WTC11 (cell line): ENCODE measurements around the gene SYNGR2. TPM values are rescaled to one million over a fixed set of nuclear protein-coding genes. Genes with fewer than 3 reads are reported as not detected.

Experiments
- ATAC-seq: fragments of 200-7000 bp; cut with Tn5 transposase; 2 replicates; pipeline ENCODE4 v1.10.0; 2021; ENCODE audit warnings: mild to moderate bottlenecking, moderate library complexity
- CTCF ChIA-PET: fragments of 300-600 bp; sonication (Branson Sonifier 250); formaldehyde crosslinking; loops from one replicate; lab custom pipeline; 2021; ENCODE audit warnings: antibody characterized with exemption; lab: Charles Lee
- POLR2A ChIA-PET: fragments of 350-600 bp; sonication (Branson Sonifier 250); formaldehyde crosslinking; loops from one replicate; lab custom pipeline; 2021; ENCODE audit warnings: antibody characterized with exemption; lab: Charles Lee
- DNase-seq: peaks from one replicate; pipeline ENCODE4 v3.0.0; 2021; ENCODE audit warnings: low spot score
- H3K27ac Mint-ChIP-seq: 2 replicates; pipeline ENCODE4 v1.8.0; 2021; ENCODE audit warnings: mixed read lengths
- H3K27me3 Mint-ChIP-seq: 2 replicates; pipeline ENCODE4 v1.8.0; 2021; ENCODE audit warnings: low read depth, mild to moderate bottlenecking, moderate library complexity, mixed read lengths
- H3K36me3 Mint-ChIP-seq: 2 replicates; pipeline ENCODE4 v1.8.0; 2021; ENCODE audit warnings: mixed read lengths
- H3K4me1 Mint-ChIP-seq: 2 replicates; pipeline ENCODE4 v1.8.0; 2022; ENCODE audit warnings: mixed read lengths
- H3K4me3 Mint-ChIP-seq: 2 replicates; pipeline ENCODE4 v1.8.0; 2021; ENCODE audit warnings: mild to moderate bottlenecking, moderate library complexity, mixed read lengths
- H3K9me3 Mint-ChIP-seq: 2 replicates; pipeline ENCODE4 v1.8.0; 2021; ENCODE audit warnings: mixed read lengths
- AFF4 ChIP-seq: sonication (generic); formaldehyde crosslinking; IDR thresholded peaks from 2 replicates; pipeline ENCODE4 v1.8.1; 2023; ENCODE audit warnings: mild to moderate bottlenecking, missing genetic modification reagents, borderline replicate concordance
- CDX4 ChIP-seq: fragments of 250-450 bp; sonication (Bioruptor Pico); IDR thresholded peaks from 2 replicates; pipeline ENCODE4 v1.9.0; 2021; ENCODE audit warnings: moderate library complexity, mild to moderate bottlenecking, inconsistent platforms, borderline replicate concordance
- E2F4 ChIP-seq: sonication (generic); formaldehyde crosslinking; IDR thresholded peaks from 2 replicates; pipeline ENCODE4 v1.8.1; 2022; ENCODE audit warnings: low read depth, mild to moderate bottlenecking, moderate library complexity, missing genetic modification reagents, borderline replicate concordance
- E2F5 ChIP-seq: sonication (generic); formaldehyde crosslinking; IDR thresholded peaks from 2 replicates; pipeline ENCODE4 v1.8.1; 2022; ENCODE audit warnings: mild to moderate bottlenecking, moderate library complexity, missing genetic modification reagents
- ELF4 ChIP-seq: sonication (generic); formaldehyde crosslinking; IDR thresholded peaks from 2 replicates; pipeline ENCODE4 v1.8.1; 2022; ENCODE audit warnings: low read depth, mild to moderate bottlenecking, moderate library complexity, missing genetic modification reagents
- EMX1 ChIP-seq: fragments of 250-450 bp; sonication (Bioruptor Pico); IDR thresholded peaks from 2 replicates; pipeline ENCODE4 v1.8.0; 2021; ENCODE audit warnings: mild to moderate bottlenecking
- ETV6 ChIP-seq: sonication (generic); formaldehyde crosslinking; IDR thresholded peaks from 2 replicates; pipeline ENCODE4 v1.8.1; 2022; ENCODE audit warnings: mild to moderate bottlenecking, missing genetic modification reagents
- FOXK1 ChIP-seq: sonication (generic); formaldehyde crosslinking; IDR thresholded peaks from 2 replicates; pipeline ENCODE4 v1.8.0; 2022; ENCODE audit warnings: mild to moderate bottlenecking, moderate library complexity, missing genetic modification reagents
- GTF2I ChIP-seq: fragments of 250-450 bp; sonication (Bioruptor Pico); conservative IDR thresholded peaks from 2 replicates; pipeline ENCODE4 v1.4.0; 2021; ENCODE audit warnings: mild to moderate bottlenecking
- KAT7 ChIP-seq: sonication (generic); formaldehyde crosslinking; IDR thresholded peaks from 2 replicates; pipeline ENCODE4 v1.8.1; 2023; ENCODE audit warnings: missing genetic modification reagents, mild to moderate bottlenecking, borderline replicate concordance
- NR3C1 ChIP-seq: sonication (generic); formaldehyde crosslinking; conservative IDR thresholded peaks from 2 replicates; pipeline ENCODE4 v1.8.1; 2023; ENCODE audit warnings: low read depth, mild to moderate bottlenecking, missing genetic modification reagents
- SMAD3 ChIP-seq: sonication (generic); formaldehyde crosslinking; IDR thresholded peaks from 2 replicates; pipeline ENCODE4 v1.8.0; 2022; ENCODE audit warnings: missing genetic modification reagents, mild to moderate bottlenecking, borderline replicate concordance
- STAT6 ChIP-seq: sonication (generic); formaldehyde crosslinking; conservative IDR thresholded peaks from 2 replicates; pipeline ENCODE4 v1.8.1; 2023; ENCODE audit warnings: mild to moderate bottlenecking, low read depth, missing genetic modification reagents, moderate library complexity
- USF1 ChIP-seq: sonication (generic); formaldehyde crosslinking; IDR thresholded peaks from 2 replicates; pipeline ENCODE4 v1.8.0; 2022; ENCODE audit warnings: mild to moderate bottlenecking, missing genetic modification reagents
- USF2 ChIP-seq: sonication (generic); formaldehyde crosslinking; IDR thresholded peaks from 2 replicates; pipeline ENCODE4 v1.8.1; 2023; ENCODE audit warnings: mild to moderate bottlenecking, missing genetic modification reagents, moderate library complexity
- ZBTB21 ChIP-seq: sonication (generic); formaldehyde crosslinking; IDR thresholded peaks from 2 replicates; pipeline ENCODE4 v1.8.1; 2023; ENCODE audit warnings: mild to moderate bottlenecking, missing genetic modification reagents, borderline replicate concordance
- ZNF317 ChIP-seq: sonication (generic); formaldehyde crosslinking; IDR thresholded peaks from 2 replicates; pipeline ENCODE4 v1.8.1; 2023; ENCODE audit warnings: low read depth, mild to moderate bottlenecking, moderate library complexity, missing genetic modification reagents, borderline replicate concordance
- ZNF396 ChIP-seq: fragments of 250-450 bp; sonication (Bioruptor Pico); IDR thresholded peaks from 2 replicates; pipeline ENCODE4 v1.8.0; 2021; ENCODE audit warnings: mild to moderate bottlenecking, moderate library complexity, borderline replicate concordance
- ZNF671 ChIP-seq: fragments of 250-450 bp; sonication (Bioruptor Pico); IDR thresholded peaks from 2 replicates; pipeline ENCODE4 v1.8.0; 2021; ENCODE audit warnings: mild to moderate bottlenecking
- total RNA-seq: library from RNA; stranded (reverse); gene quantifications from 3 replicates; pipeline ENCODE4 v1.2.3, GENCODE V29; 2021
- TF ChIP-seq, protein P1 (sequence below): sonication (generic); formaldehyde crosslinking; conservative IDR thresholded peaks from 2 replicates; pipeline ENCODE4 v1.8.1; 2022; ENCODE audit warnings: mild to moderate bottlenecking, missing genetic modification reagents
- TF ChIP-seq, protein P2 (sequence below): sonication (generic); formaldehyde crosslinking; IDR thresholded peaks from 2 replicates; pipeline ENCODE4 v1.8.1; 2022; ENCODE audit warnings: missing genetic modification reagents, borderline replicate concordance

SYNGR2 gene
- total RNA-seq, 1 experiment from 2014 or later: 47.7 TPM

GRCh38 chr17:78122216-78122930 lies 46.0 kb upstream of the SYNGR2 start:
- Mint-ChIP-seq H3K27ac (no peak overlapping the region), H3K4me1 (peaks cover 5% of the 10 kb centered on the region), H3K36me3 (peaks cover 16% of the 10 kb centered on the region), H3K9me3 (no peaks in the 10 kb centered on the region), H3K4me3 (no peak overlapping the region), H3K27me3 (no peaks in the 10 kb centered on the region)
- POLR2A ChIA-PET: no interaction called here
- TF ChIP-seq E2F4 (CRISPR knock-in tag): no peak
- TF ChIP-seq KAT7 (CRISPR knock-in tag): no peak
- no peak for TF ChIP-seq ETV6 (CRISPR knock-in tag)
- TF ChIP-seq ZNF317: no peak
- TF ChIP-seq CDX4: no peak
- TF ChIP-seq USF1 (CRISPR knock-in tag): no peak
- TF ChIP-seq, protein P1, sequence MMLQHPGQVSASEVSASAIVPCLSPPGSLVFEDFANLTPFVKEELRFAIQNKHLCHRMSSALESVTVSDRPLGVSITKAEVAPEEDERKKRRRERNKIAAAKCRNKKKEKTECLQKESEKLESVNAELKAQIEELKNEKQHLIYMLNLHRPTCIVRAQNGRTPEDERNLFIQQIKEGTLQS: no peak
- no peak for TF ChIP-seq FOXK1 (CRISPR knock-in tag)
- no peak for TF ChIP-seq EMX1 (CRISPR knock-in tag)
- TF ChIP-seq STAT6 (CRISPR knock-in tag): no peak
- no peak for TF ChIP-seq SMAD3
- no peak for TF ChIP-seq AFF4 (CRISPR knock-in tag)
- no peak for TF ChIP-seq ZBTB21 (CRISPR knock-in tag)
- TF ChIP-seq USF2 (CRISPR knock-in tag): no peak
- DNase-seq (no peak), ATAC-seq (no peak)
- CTCF ChIA-PET: no interaction called here

GRCh38 chr17:78122931-78123249 lies 45.5 kb upstream of the SYNGR2 start:
- ChIA-PET POLR2A (no interaction called here), CTCF (no interaction called here)
- Mint-ChIP-seq H3K36me3 (peaks cover 16% of the 10 kb centered on the region), H3K27me3 (no peaks in the 10 kb centered on the region), H3K9me3 (no peaks in the 10 kb centered on the region), H3K4me1 (peaks cover 5% of the 10 kb centered on the region), H3K4me3 (no peak overlapping the region), H3K27ac (no peak overlapping the region)
- DNase-seq: no peak
- no peak for ATAC-seq
- TF ChIP-seq ELF4 (CRISPR knock-in tag) (no peak), E2F5 (no peak), NR3C1 (CRISPR knock-in tag) (no peak), ZNF396 (CRISPR knock-in tag) (no peak), GTF2I (CRISPR knock-in tag) (no peak), ZNF671 (CRISPR knock-in tag) (no peak)
- TF ChIP-seq, protein P2, sequence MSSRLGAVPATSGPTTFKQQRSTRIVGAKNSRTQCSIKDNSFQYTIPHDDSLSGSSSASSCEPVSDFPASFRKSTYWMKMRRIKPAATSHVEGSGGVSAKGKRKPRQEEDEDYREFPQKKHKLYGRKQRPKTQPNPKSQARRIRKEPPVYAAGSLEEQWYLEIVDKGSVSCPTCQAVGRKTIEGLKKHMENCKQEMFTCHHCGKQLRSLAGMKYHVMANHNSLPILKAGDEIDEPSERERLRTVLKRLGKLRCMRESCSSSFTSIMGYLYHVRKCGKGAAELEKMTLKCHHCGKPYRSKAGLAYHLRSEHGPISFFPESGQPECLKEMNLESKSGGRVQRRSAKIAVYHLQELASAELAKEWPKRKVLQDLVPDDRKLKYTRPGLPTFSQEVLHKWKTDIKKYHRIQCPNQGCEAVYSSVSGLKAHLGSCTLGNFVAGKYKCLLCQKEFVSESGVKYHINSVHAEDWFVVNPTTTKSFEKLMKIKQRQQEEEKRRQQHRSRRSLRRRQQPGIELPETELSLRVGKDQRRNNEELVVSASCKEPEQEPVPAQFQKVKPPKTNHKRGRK (CRISPR knock-in tag): no peak
